HL-60/S4 treated with phorbol 12-myristate 13-acetate at 8.2 ng/mL for 4 days and 3 days (cell line): ENCODE results near the gene SLC36A1.

Experiments
- in situ Hi-C: fragments of 300-500 bp; cut with MboI; formaldehyde crosslinking; loops from 2 replicates; pipeline ENCODE4 v1.15.0; 2022; ENCODE audit warnings: low sequenced_read_pairs

Gene SLC36A1

GRCh38 chr5:151528996-151529395 is 81.6 kb downstream of the SLC36A1 start:
- in situ Hi-C loops, result no loop called here

- in situ Hi-C loops, result no loop called here
Measured at GRCh38 chr5:151531581-151531980, 84.2 kb downstream of the SLC36A1 start.

- in situ Hi-C loops, result no loop called here
Measured at GRCh38 chr5:151532416-151532815, 85.0 kb downstream of the SLC36A1 start.

DNA sequence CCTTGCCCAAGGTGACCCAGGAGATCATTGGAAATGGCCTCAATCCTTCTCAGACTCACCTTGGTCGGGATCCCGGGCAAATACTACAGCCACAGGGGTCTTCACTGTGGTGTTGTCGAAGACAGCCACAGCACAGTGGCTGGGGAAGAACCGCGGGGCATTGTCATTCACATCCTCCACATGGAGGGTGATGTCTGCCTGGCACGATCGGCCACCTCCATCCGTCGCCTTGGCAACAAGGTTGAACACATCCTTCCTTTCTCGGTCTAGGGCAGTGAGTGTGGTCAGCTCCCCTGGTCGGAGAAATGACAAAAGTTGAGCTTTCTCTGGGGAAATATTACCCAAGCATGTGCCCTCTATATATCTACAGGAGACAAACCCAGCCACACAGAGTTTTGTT is 86.9 kb downstream of the SLC36A1 start:
- in situ Hi-C loops, result no loop called here

GRCh38 chr5:151537044-151537443 is 89.6 kb downstream of the SLC36A1 start:
- in situ Hi-C loops, result no loop called here

DNA sequence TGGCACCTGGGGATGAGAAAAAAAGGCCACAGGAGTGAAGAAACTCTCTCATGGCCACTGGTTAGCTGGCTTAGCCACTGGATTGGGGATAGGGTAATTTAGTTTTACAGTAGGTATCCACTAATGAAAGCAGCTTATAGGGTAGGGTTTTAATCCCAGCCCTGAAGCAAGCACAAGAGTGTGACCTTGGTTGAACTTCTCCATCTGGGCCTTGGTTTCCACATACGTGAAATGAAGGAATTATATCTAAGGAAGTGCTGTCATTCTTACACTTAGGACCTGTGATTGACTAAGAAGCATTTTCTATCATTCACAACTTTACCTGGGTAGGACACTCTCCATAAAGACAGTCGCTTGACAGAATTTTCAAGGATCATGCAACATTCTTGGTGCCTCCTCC is 94.2 kb downstream of the SLC36A1 start:
- in situ Hi-C loops, result no loop called here
